WTC11 (cell line): ENCODE measurements around the gene NAP1L5. TPM values are rescaled to one million over a fixed set of nuclear protein-coding genes. Genes with fewer than 3 reads are reported as not detected.

ENCODE experiments used
- ATAC-seq: fragments of 200-7000 bp; cut with Tn5 transposase; 2 replicates; pipeline ENCODE4 v1.10.0; 2021; ENCODE audit warnings: mild to moderate bottlenecking, moderate library complexity
- CTCF ChIA-PET: fragments of 300-600 bp; sonication (Branson Sonifier 250); formaldehyde crosslinking; loops from one replicate; lab custom pipeline; 2021; ENCODE audit warnings: antibody characterized with exemption; lab: Charles Lee
- POLR2A ChIA-PET: fragments of 350-600 bp; sonication (Branson Sonifier 250); formaldehyde crosslinking; loops from one replicate; lab custom pipeline; 2021; ENCODE audit warnings: antibody characterized with exemption; lab: Charles Lee
- DNase-seq: peaks from one replicate; pipeline ENCODE4 v3.0.0; 2021; ENCODE audit warnings: low spot score
- H3K27ac Mint-ChIP-seq: 2 replicates; pipeline ENCODE4 v1.8.0; 2021; ENCODE audit warnings: mixed read lengths
- H3K27me3 Mint-ChIP-seq: 2 replicates; pipeline ENCODE4 v1.8.0; 2021; ENCODE audit warnings: low read depth, mild to moderate bottlenecking, moderate library complexity, mixed read lengths
- H3K36me3 Mint-ChIP-seq: 2 replicates; pipeline ENCODE4 v1.8.0; 2021; ENCODE audit warnings: mixed read lengths
- H3K4me1 Mint-ChIP-seq: 2 replicates; pipeline ENCODE4 v1.8.0; 2022; ENCODE audit warnings: mixed read lengths
- H3K4me3 Mint-ChIP-seq: 2 replicates; pipeline ENCODE4 v1.8.0; 2021; ENCODE audit warnings: mild to moderate bottlenecking, moderate library complexity, mixed read lengths
- H3K9me3 Mint-ChIP-seq: 2 replicates; pipeline ENCODE4 v1.8.0; 2021; ENCODE audit warnings: mixed read lengths
- AR ChIP-seq: fragments of 250-450 bp; sonication (Bioruptor Pico); IDR thresholded peaks from 2 replicates; pipeline ENCODE4 v1.9.0; 2021; ENCODE audit warnings: mild to moderate bottlenecking
- ATF1 ChIP-seq: sonication (generic); formaldehyde crosslinking; IDR thresholded peaks from 2 replicates; pipeline ENCODE4 v1.8.1; 2023; ENCODE audit warnings: mild to moderate bottlenecking, moderate library complexity, missing genetic modification reagents
- ATF6 ChIP-seq: sonication (generic); formaldehyde crosslinking; IDR thresholded peaks from 2 replicates; pipeline ENCODE4 v1.8.1; 2023; ENCODE audit warnings: mild to moderate bottlenecking, missing genetic modification reagents
- CREB1 ChIP-seq: sonication (generic); formaldehyde crosslinking; IDR thresholded peaks from 2 replicates; pipeline ENCODE4 v1.8.0; 2023; ENCODE audit warnings: mild to moderate bottlenecking, missing genetic modification reagents
- GABPB1 ChIP-seq: sonication (generic); formaldehyde crosslinking; IDR thresholded peaks from 2 replicates; pipeline ENCODE4 v1.8.1; 2023; ENCODE audit warnings: mild to moderate bottlenecking, missing genetic modification reagents
- GRHL2 ChIP-seq: fragments of 250-450 bp; sonication (Bioruptor Pico); IDR thresholded peaks from 2 replicates; pipeline ENCODE4 v1.8.0; 2022; ENCODE audit warnings: mild to moderate bottlenecking, moderate library complexity; ENCODE audit not compliant: insufficient replicate concordance, severe bottlenecking
- GTF2I ChIP-seq: fragments of 250-450 bp; sonication (Bioruptor Pico); conservative IDR thresholded peaks from 2 replicates; pipeline ENCODE4 v1.4.0; 2021; ENCODE audit warnings: mild to moderate bottlenecking
- IRF2 ChIP-seq: sonication (generic); formaldehyde crosslinking; IDR thresholded peaks from 2 replicates; pipeline ENCODE4 v1.8.0; 2022; ENCODE audit warnings: low read depth, missing genetic modification reagents, borderline replicate concordance
- KAT7 ChIP-seq: sonication (generic); formaldehyde crosslinking; IDR thresholded peaks from 2 replicates; pipeline ENCODE4 v1.8.1; 2023; ENCODE audit warnings: missing genetic modification reagents, mild to moderate bottlenecking, borderline replicate concordance
- MAX ChIP-seq: sonication (generic); formaldehyde crosslinking; IDR thresholded peaks from 2 replicates; pipeline ENCODE4 v1.8.0; 2022; ENCODE audit warnings: mild to moderate bottlenecking, missing genetic modification reagents
- MXD4 ChIP-seq: fragments of 250-450 bp; sonication (Bioruptor Pico); IDR thresholded peaks from 2 replicates; pipeline ENCODE4 v1.8.0; 2021; ENCODE audit warnings: mild to moderate bottlenecking, moderate library complexity, borderline replicate concordance
- MYBL2 ChIP-seq: sonication (generic); formaldehyde crosslinking; IDR thresholded peaks from 2 replicates; pipeline ENCODE4 v1.8.1; 2023; ENCODE audit warnings: mild to moderate bottlenecking, moderate library complexity, missing genetic modification reagents
- NFYB ChIP-seq: sonication (generic); formaldehyde crosslinking; conservative IDR thresholded peaks from 2 replicates; pipeline ENCODE4 v1.8.0; 2022; ENCODE audit warnings: low read depth, missing genetic modification reagents
- OVOL2 ChIP-seq: fragments of 250-450 bp; sonication (Bioruptor Pico); IDR thresholded peaks from 2 replicates; pipeline ENCODE4 v1.9.0; 2021; ENCODE audit warnings: mild to moderate bottlenecking, borderline replicate concordance
- PREB ChIP-seq: sonication (generic); formaldehyde crosslinking; IDR thresholded peaks from 2 replicates; pipeline ENCODE4 v1.8.1; 2022; ENCODE audit warnings: mild to moderate bottlenecking, missing genetic modification reagents, moderate library complexity, borderline replicate concordance
- RORB ChIP-seq: fragments of 250-450 bp; sonication (Bioruptor Pico); IDR thresholded peaks from 2 replicates; pipeline ENCODE4 v1.9.0; 2021; ENCODE audit warnings: mild to moderate bottlenecking
- SMAD4 ChIP-seq: sonication (generic); formaldehyde crosslinking; IDR thresholded peaks from 2 replicates; pipeline ENCODE4 v1.8.0; 2022; ENCODE audit warnings: mild to moderate bottlenecking, missing genetic modification reagents
- STAT6 ChIP-seq: sonication (generic); formaldehyde crosslinking; conservative IDR thresholded peaks from 2 replicates; pipeline ENCODE4 v1.8.1; 2023; ENCODE audit warnings: mild to moderate bottlenecking, low read depth, missing genetic modification reagents, moderate library complexity
- TEAD1 ChIP-seq: sonication (generic); formaldehyde crosslinking; IDR thresholded peaks from 2 replicates; pipeline ENCODE4 v1.8.0; 2022; ENCODE audit warnings: mild to moderate bottlenecking, missing genetic modification reagents
- TEAD4 ChIP-seq: sonication (generic); formaldehyde crosslinking; IDR thresholded peaks from 2 replicates; pipeline ENCODE4 v1.8.0; 2022; ENCODE audit warnings: mild to moderate bottlenecking, missing genetic modification reagents
- USF1 ChIP-seq: sonication (generic); formaldehyde crosslinking; IDR thresholded peaks from 2 replicates; pipeline ENCODE4 v1.8.0; 2022; ENCODE audit warnings: mild to moderate bottlenecking, missing genetic modification reagents
- ZMAT4 ChIP-seq: fragments of 250-450 bp; sonication (Bioruptor Pico); IDR thresholded peaks from 2 replicates; pipeline ENCODE4 v1.9.0; 2021; ENCODE audit warnings: mild to moderate bottlenecking
- ZNF219 ChIP-seq: sonication (generic); formaldehyde crosslinking; IDR thresholded peaks from 2 replicates; pipeline ENCODE4 v1.8.0; 2023; ENCODE audit warnings: missing genetic modification reagents, mild to moderate bottlenecking, borderline replicate concordance
- total RNA-seq: library from RNA; stranded (reverse); gene quantifications from 3 replicates; pipeline ENCODE4 v1.2.3, GENCODE V29; 2021

NAP1L5 gene
- total RNA-seq, 1 experiment from 2014 or later: 3.3 TPM

GRCh38 chr4:88705805-88706492 is 8.3 kb upstream of the NAP1L5 start (continued):
- no peak for TF ChIP-seq ATF6
- TF ChIP-seq TEAD1 (CRISPR knock-in tag): no peak
- no peak for TF ChIP-seq MXD4 (CRISPR knock-in tag)
- no peak for TF ChIP-seq RORB (CRISPR knock-in tag)
- TF ChIP-seq MYBL2 (CRISPR knock-in tag): no peak
- no peak for TF ChIP-seq CREB1 (CRISPR knock-in tag)
- TF ChIP-seq GTF2I: no peak
- no peak for TF ChIP-seq AR (CRISPR knock-in tag)
- no peak for TF ChIP-seq TEAD4 (CRISPR knock-in tag)
- TF ChIP-seq ZNF219 (CRISPR knock-in tag): no peak

GRCh38 chr4:88705223-88705622 is 7.6 kb upstream of the NAP1L5 start:
- no peak for ATAC-seq
- CTCF ChIA-PET: interaction anchor here (1.1 to 1.6 kb wide), 2 partner anchors 20 to 107 kb away, joined by 3 to 7 read pairs; no protein-coding TSS in a partner anchor
- POLR2A ChIA-PET: no interaction called here
- no peak for TF ChIP-seq STAT6 (CRISPR knock-in tag)
- no peak for TF ChIP-seq MAX (CRISPR knock-in tag)
- TF ChIP-seq PREB (CRISPR knock-in tag): no peak
- no peak for TF ChIP-seq SMAD4
- no peak for TF ChIP-seq CREB1 (CRISPR knock-in tag)
- TF ChIP-seq USF1 (CRISPR knock-in tag): no peak
- no peak for TF ChIP-seq GABPB1 (CRISPR knock-in tag)
- no peak for TF ChIP-seq NFYB
- TF ChIP-seq RORB (CRISPR knock-in tag): no peak
- no peak for TF ChIP-seq AR (CRISPR knock-in tag)
- TF ChIP-seq ZMAT4 (CRISPR knock-in tag): no peak
- TF ChIP-seq IRF2: no peak
- no peak for TF ChIP-seq TEAD4 (CRISPR knock-in tag)
- no peak for TF ChIP-seq GRHL2 (CRISPR knock-in tag)
- no peak for TF ChIP-seq OVOL2 (CRISPR knock-in tag)
- no peak for TF ChIP-seq KAT7 (CRISPR knock-in tag)
- TF ChIP-seq ATF1 (CRISPR knock-in tag): no peak

More at GRCh38 chr4:88705223-88705622, 7.6 kb upstream of the NAP1L5 start:
- H3K36me3 Mint-ChIP-seq: no peaks in the 10 kb centered on the region
- H3K4me1 Mint-ChIP-seq: peaks cover 2% of the 10 kb centered on the region; the same call in 1 of the 2 replicates
- no peaks in the 10 kb centered on the region for H3K27me3 Mint-ChIP-seq
- H3K4me3 Mint-ChIP-seq: no peak overlapping the region
- peaks cover 4% of the 10 kb centered on the region; the same call in 1 of the 2 replicates for H3K9me3 Mint-ChIP-seq
- DNase-seq: no peak
- no peak overlapping the region for H3K27ac Mint-ChIP-seq
